Endothelial cell (in vitro differentiated cells): ENCODE measurements around the gene NTM. TPM values are rescaled to one million over a fixed set of nuclear protein-coding genes. Genes with fewer than 3 reads are reported as not detected.

Source experiments
- DNase-seq: peaks from one replicate; pipeline ENCODE4 v3.0.0; 2021; ENCODE audit warnings: low spot score
- H3K27ac Mint-ChIP-seq: one replicate; pipeline ENCODE4 v1.8.0; 2021; ENCODE audit warnings: mixed read lengths, inconsistent platforms; ENCODE audit not compliant: unreplicated experiment
- H3K27me3 Mint-ChIP-seq: one replicate; pipeline ENCODE4 v1.8.0; 2021; ENCODE audit warnings: mild to moderate bottlenecking, moderate library complexity, mixed read lengths, inconsistent platforms; ENCODE audit not compliant: unreplicated experiment
- H3K36me3 Mint-ChIP-seq: one replicate; pipeline ENCODE4 v1.8.0; 2021; ENCODE audit warnings: mild to moderate bottlenecking, low read depth, mixed read lengths, inconsistent platforms; ENCODE audit not compliant: unreplicated experiment
- H3K4me1 Mint-ChIP-seq: one replicate; pipeline ENCODE4 v1.8.0; 2021; ENCODE audit warnings: mild to moderate bottlenecking, mixed read lengths, inconsistent platforms; ENCODE audit not compliant: unreplicated experiment
- H3K4me3 Mint-ChIP-seq: one replicate; pipeline ENCODE4 v1.8.0; 2021; ENCODE audit warnings: mild to moderate bottlenecking, mixed read lengths, inconsistent platforms; ENCODE audit not compliant: unreplicated experiment
- H3K9me3 Mint-ChIP-seq: one replicate; pipeline ENCODE4 v1.8.0; 2021; ENCODE audit warnings: mixed read lengths, inconsistent platforms; ENCODE audit not compliant: unreplicated experiment
- CTCF ChIP-seq: fragments of 200-600 bp; sonication (generic); IDR thresholded peaks from one replicate; pipeline ENCODE4 v1.5.0; 2021; ENCODE audit warnings: antibody characterized with exemption; ENCODE audit not compliant: unreplicated experiment
- total RNA-seq: library from RNA; stranded (reverse); fragmentation: NEBNext Ultra II Directional; extraction: Animal tissue kit (Norgen Biotek cat#: 25700); gene quantifications from one replicate; pipeline ENCODE4 v1.2.1, GENCODE V29; 2021; ENCODE audit not compliant: unreplicated experiment

NTM gene
- total RNA-seq, 1 donor from 2014 or later, result 3.6 TPM

GRCh38 chr11:131865860-131866259 is 495.4 kb downstream of the NTM start:
- Mint-ChIP-seq H3K36me3 (no peaks in the 10 kb centered on the region), H3K27ac (no peak overlapping the region), H3K4me3 (no peak overlapping the region), H3K27me3 (peaks cover 9% of the 10 kb centered on the region), H3K4me1 (peaks cover 56% of the 10 kb centered on the region), H3K9me3 (no peaks in the 10 kb centered on the region)
- no peak for DNase-seq
- TF ChIP-seq CTCF, result no peak

- TF ChIP-seq CTCF, result peak; percentile 30
- peaks cover 6% of the 10 kb centered on the region for H3K27me3 Mint-ChIP-seq
- no peak overlapping the region for H3K4me3 Mint-ChIP-seq
- H3K4me1 Mint-ChIP-seq, result peaks cover 50% of the 10 kb centered on the region
- H3K36me3 Mint-ChIP-seq, result no peaks in the 10 kb centered on the region
- H3K27ac Mint-ChIP-seq, result no peak overlapping the region
- H3K9me3 Mint-ChIP-seq, result no peaks in the 10 kb centered on the region
- DNase-seq, result no peak
Measured at GRCh38 chr11:131866535-131867400, 496.4 kb downstream of the NTM start.

GRCh38 chr11:131867457-131868257 is 497.2 kb downstream of the NTM start:
- Mint-ChIP-seq H3K27me3 (peaks cover 6% of the 10 kb centered on the region), H3K36me3 (no peaks in the 10 kb centered on the region), H3K4me3 (no peak overlapping the region), H3K27ac (no peak overlapping the region), H3K9me3 (no peaks in the 10 kb centered on the region), H3K4me1 (peaks cover 48% of the 10 kb centered on the region)
- DNase-seq, result peak; percentile 82
- TF ChIP-seq CTCF, result peak; percentile 58

- DNase-seq, result no peak
- Mint-ChIP-seq H3K27ac (peak overlapping the region; percentile 50), H3K4me3 (peak overlapping the region; percentile 6), H3K27me3 (peaks cover 6% of the 10 kb centered on the region), H3K9me3 (no peaks in the 10 kb centered on the region), H3K4me1 (peaks cover 39% of the 10 kb centered on the region), H3K36me3 (no peaks in the 10 kb centered on the region)
- no peak for TF ChIP-seq CTCF
Measured at GRCh38 chr11:131868629-131869507, 498.5 kb downstream of the NTM start.
